B cell (primary cell): Measurements from ENCODE around the gene MRTFA.

Experiments used
- EZH2 ChIP-seq: IDR thresholded peaks from 2 replicates; pipeline ENCODE4 v1.6.1; 2012; ENCODE audit warnings: borderline replicate concordance, low read depth, mild to moderate bottlenecking, moderate library complexity, low read length; ENCODE audit not compliant: insufficient read depth, poor library complexity, severe bottlenecking
- TF ChIP-seq, protein P1 (sequence below): fragments of 200-600 bp; IDR thresholded peaks from one replicate; pipeline ENCODE4 v1.8.0; 2022; ENCODE audit warnings: antibody characterized with exemption, mild to moderate bottlenecking

DNA sequence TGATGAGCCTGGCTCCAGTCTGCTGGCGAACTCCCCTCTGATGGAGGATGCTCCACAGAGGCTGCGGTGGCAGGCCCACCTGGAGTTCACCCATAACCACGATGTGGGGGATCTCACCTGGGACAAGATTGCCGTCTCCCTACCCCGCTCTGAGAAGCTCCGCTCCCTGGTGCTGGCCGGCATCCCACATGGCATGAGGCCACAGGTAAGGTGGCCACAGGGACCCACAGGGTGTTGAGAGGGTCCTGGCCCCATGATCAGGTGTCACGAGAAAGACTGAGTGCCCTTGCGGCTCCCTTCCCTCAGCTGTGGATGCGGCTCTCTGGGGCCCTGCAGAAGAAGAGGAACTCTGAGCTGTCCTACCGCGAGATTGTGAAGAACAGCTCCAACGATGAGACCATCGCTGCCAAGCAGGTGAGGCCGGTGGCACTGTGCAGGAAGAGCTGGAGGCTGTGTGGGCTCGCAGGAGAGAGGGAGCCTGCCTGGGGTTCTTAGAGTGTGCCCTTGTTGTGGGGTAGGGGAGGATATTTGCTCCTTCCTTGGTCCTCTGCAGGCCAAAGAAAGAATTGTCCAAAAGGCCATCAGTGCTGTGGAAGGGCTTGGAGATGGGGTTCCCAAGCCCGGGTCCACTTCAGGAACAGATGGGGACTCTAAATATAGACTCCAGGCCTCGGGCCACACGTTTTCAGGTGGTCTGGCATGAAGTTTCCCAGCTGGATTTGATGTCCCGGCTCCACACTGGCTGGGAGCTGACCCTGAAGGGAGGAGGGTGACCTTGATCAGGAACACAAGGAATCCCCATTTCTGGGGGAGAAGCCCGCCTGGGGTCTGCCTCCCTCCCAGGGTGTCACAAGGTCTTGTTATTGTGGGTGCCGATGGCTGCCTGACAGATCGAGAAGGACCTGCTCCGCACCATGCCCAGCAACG lies 232.0 kb downstream of the MRTFA start:
- TF ChIP-seq, protein P1, sequence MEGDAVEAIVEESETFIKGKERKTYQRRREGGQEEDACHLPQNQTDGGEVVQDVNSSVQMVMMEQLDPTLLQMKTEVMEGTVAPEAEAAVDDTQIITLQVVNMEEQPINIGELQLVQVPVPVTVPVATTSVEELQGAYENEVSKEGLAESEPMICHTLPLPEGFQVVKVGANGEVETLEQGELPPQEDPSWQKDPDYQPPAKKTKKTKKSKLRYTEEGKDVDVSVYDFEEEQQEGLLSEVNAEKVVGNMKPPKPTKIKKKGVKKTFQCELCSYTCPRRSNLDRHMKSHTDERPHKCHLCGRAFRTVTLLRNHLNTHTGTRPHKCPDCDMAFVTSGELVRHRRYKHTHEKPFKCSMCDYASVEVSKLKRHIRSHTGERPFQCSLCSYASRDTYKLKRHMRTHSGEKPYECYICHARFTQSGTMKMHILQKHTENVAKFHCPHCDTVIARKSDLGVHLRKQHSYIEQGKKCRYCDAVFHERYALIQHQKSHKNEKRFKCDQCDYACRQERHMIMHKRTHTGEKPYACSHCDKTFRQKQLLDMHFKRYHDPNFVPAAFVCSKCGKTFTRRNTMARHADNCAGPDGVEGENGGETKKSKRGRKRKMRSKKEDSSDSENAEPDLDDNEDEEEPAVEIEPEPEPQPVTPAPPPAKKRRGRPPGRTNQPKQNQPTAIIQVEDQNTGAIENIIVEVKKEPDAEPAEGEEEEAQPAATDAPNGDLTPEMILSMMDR, result no peak
- TF ChIP-seq EZH2, result no peak
